ENCODE data around the gene ADD1. TPM values are rescaled to one million over a fixed set of nuclear protein-coding genes. Genes with fewer than 3 reads are reported as not detected.

The ADD1 gene
- total RNA-seq, 5 donors from 2014 or later (not counting 1 experiment from before 2014, with no cell fraction given), result 241 to 274 (median 256) TPM

DNA sequence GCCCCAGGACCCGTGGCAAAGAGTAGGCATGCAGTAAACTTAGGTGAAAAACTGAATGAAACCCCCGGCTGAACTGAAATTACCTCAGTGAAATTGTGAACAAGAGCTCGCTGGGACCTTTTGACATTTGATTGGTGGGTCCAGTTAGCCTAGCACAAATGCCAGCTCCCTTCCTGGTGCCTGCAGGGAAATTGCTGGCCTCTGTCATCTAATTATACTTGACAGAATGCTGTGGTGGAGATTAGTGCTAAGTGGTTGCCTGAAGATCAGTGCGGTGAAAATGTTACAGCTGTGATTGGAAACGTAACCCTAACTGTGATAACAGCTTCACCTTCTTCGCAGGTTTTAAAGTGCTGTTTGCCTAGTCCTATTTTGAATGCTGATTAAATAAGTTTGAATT lies 43.0 kb downstream of the ADD1 start:
- WGBS (ENCODE audit: insufficient coverage), result 95% methylated on average over 5 of the region's 6 CpGs
- POLR2A ChIA-PET, result interaction anchor here in 1 of 2 donors (0.8 kb wide), 1 partner anchor 168 kb away, joined by 3 read pairs; no protein-coding TSS in a partner anchor
- no peaks in the 10 kb centered on the region for H3K27me3 Mint-ChIP-seq
- no peak overlapping the region for H3K4me3 ChIP-seq (ENCODE audit: control insufficient read depth in 1 of 2, extremely low read depth in 1 of 2, low read length in 1 of 2)
- H3K4me1 ChIP-seq (ENCODE audit: control insufficient read depth in 1 of 2, extremely low read depth in 1 of 2, insufficient read depth in 2 of 2, low read length in 2 of 2), result no peaks in the 10 kb centered on the region
- no peaks in the 10 kb centered on the region for H3K9me3 ChIP-seq
- H3K27ac Mint-ChIP-seq, result peak overlapping the region in 1 of 2 donors; percentile 58
- H3K4me3 Mint-ChIP-seq, result no peak overlapping the region
- H3K27me3 ChIP-seq (replicated peaks in 1 of 2; ENCODE audit: control insufficient read depth in 2 of 2, extremely low read depth in 1 of 2, insufficient read depth in 2 of 2, low read length in 1 of 2), result no peaks in the 10 kb centered on the region
- H3K36me3 Mint-ChIP-seq, result peaks cover 44% of the 10 kb centered on the region
- no peak for DNase-seq
- ATAC-seq (replicated peaks in 1 of 4), result no peak
- CTCF ChIA-PET, result no interaction called here
- peaks cover 5 to 17% (median 17%) of the 10 kb centered on the region in 3 donors for H3K4me1 Mint-ChIP-seq
- H3K27ac ChIP-seq (ENCODE audit: low read length), result no peak overlapping the region
- H3K9me3 Mint-ChIP-seq, result no peaks in the 10 kb centered on the region
- H3K36me3 ChIP-seq (ENCODE audit: control insufficient read depth in 2 of 2, extremely low read depth in 1 of 2, insufficient read depth in 1 of 2, low read length in 1 of 2), result peaks cover 11 to 52% of the 10 kb centered on the region in 2 donors

DNA sequence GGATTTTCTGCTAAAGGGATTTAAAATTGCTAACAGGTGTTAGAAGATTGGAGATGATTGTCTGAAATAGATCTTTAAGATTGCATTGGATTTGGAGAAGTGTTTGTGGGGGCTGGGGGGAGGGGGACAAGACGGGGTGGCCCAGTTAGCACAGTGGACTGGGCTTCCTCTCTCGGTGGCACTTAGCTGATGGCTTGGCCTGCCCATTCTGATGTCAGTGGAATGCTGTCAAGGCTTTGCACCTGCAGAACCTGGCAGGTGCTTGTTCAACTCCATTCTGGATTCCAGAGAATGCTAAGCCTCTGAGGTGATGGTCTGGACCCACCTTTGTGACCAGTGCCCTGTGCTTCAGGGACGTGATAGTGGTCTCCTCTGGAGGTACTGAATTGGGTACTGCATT lies 43.7 kb downstream of the ADD1 start:
- peaks cover 11 to 52% of the 10 kb centered on the region in 2 donors for H3K36me3 ChIP-seq (ENCODE audit: control insufficient read depth in 2 of 2, extremely low read depth in 1 of 2, insufficient read depth in 1 of 2, low read length in 1 of 2)
- no peaks in the 10 kb centered on the region for H3K27me3 ChIP-seq (replicated peaks in 1 of 2; ENCODE audit: control insufficient read depth in 2 of 2, extremely low read depth in 1 of 2, insufficient read depth in 2 of 2, low read length in 1 of 2)
- H3K4me1 ChIP-seq (ENCODE audit: control insufficient read depth in 1 of 2, extremely low read depth in 1 of 2, insufficient read depth in 2 of 2, low read length in 2 of 2), result no peaks in the 10 kb centered on the region
- H3K27me3 Mint-ChIP-seq, result no peaks in the 10 kb centered on the region
- POLR2A ChIA-PET, result no interaction called here
- no peak overlapping the region for H3K4me3 ChIP-seq (ENCODE audit: control insufficient read depth in 1 of 2, extremely low read depth in 1 of 2, low read length in 1 of 2)
- H3K27ac Mint-ChIP-seq, result no peak overlapping the region
- H3K4me3 Mint-ChIP-seq, result no peak overlapping the region
- DNase-seq, result no peak
- no peak overlapping the region for H3K27ac ChIP-seq (ENCODE audit: low read length)
- no peaks in the 10 kb centered on the region for H3K9me3 ChIP-seq
- H3K9me3 Mint-ChIP-seq, result no peaks in the 10 kb centered on the region
- H3K36me3 Mint-ChIP-seq, result peaks cover 44% of the 10 kb centered on the region
- peaks cover 5 to 17% (median 17%) of the 10 kb centered on the region in 3 donors for H3K4me1 Mint-ChIP-seq
- CTCF ChIA-PET, result no interaction called here
- WGBS (ENCODE audit: insufficient coverage), result 91% methylated on average over 1 of the region's 3 CpGs
- no peak for ATAC-seq (replicated peaks in 1 of 4)

DNA sequence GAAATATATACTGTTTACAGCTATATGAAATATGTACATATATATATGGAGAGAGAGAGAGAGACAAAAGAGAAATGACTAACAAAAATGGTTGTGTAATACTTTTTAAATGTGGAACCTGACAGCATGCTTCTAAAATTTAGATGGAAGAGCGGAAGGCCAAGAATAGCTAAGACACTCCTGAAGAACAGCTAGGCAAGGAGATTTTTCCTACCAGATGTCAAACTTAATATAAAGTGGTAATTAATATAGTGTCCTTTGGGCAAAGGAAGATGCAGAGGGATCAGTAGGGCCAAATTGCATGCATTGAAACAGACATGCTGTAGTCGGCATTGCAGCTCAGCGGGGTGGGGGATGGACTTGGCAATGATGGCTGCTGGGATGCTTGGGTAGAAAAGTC lies 45.2 kb downstream of the ADD1 start:
- WGBS (ENCODE audit: insufficient coverage), result no CpG with 5 or more reads among the region's 3 CpGs
- peaks cover 5 to 17% (median 15%) of the 10 kb centered on the region in 3 donors for H3K4me1 Mint-ChIP-seq
- Histone ChIP-seq H3K9me3 (no peaks in the 10 kb centered on the region), H3K27ac (ENCODE audit: low read length) (no peak overlapping the region), H3K27me3 (replicated peaks in 1 of 2; ENCODE audit: control insufficient read depth in 2 of 2, extremely low read depth in 1 of 2, insufficient read depth in 2 of 2, low read length in 1 of 2) (no peaks in the 10 kb centered on the region), H3K36me3 (ENCODE audit: control insufficient read depth in 2 of 2, extremely low read depth in 1 of 2, insufficient read depth in 1 of 2, low read length in 1 of 2) (peaks cover 11 to 50% of the 10 kb centered on the region in 2 donors), H3K4me1 (ENCODE audit: control insufficient read depth in 1 of 2, extremely low read depth in 1 of 2, insufficient read depth in 2 of 2, low read length in 2 of 2) (no peaks in the 10 kb centered on the region), H3K4me3 (ENCODE audit: control insufficient read depth in 1 of 2, extremely low read depth in 1 of 2, low read length in 1 of 2) (no peak overlapping the region)
- no peaks in the 10 kb centered on the region for H3K27me3 Mint-ChIP-seq
- no peak overlapping the region for H3K4me3 Mint-ChIP-seq
- no peaks in the 10 kb centered on the region for H3K9me3 Mint-ChIP-seq
- CTCF ChIA-PET, result no interaction called here
- ATAC-seq (replicated peaks in 1 of 4), result no peak
- POLR2A ChIA-PET, result no interaction called here
- peaks cover 42% of the 10 kb centered on the region for H3K36me3 Mint-ChIP-seq
- H3K27ac Mint-ChIP-seq, result no peak overlapping the region
- DNase-seq, result no peak

DNA sequence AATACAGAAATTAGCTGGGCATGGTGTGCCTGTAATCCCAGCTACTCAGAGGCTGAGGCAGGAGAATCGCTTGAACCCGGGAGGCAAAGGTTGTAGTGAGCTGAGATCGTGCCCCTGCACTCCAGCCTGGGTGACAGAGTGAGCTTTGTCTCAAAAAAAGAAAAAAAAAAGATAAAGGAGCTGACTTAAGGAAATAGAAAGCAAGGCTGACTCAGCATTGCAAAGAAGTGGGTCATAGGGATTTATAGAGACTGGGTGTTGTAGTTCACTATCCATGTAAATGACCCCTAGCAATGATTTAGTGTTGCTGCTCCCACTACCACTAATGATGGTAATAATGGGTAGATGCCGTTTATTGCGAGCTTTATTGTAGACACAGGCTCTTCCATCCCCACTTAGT lies 47.6 kb downstream of the ADD1 start:
- Histone ChIP-seq H3K27ac (ENCODE audit: low read length) (no peak overlapping the region), H3K9me3 (no peaks in the 10 kb centered on the region), H3K36me3 (ENCODE audit: control insufficient read depth in 2 of 2, extremely low read depth in 1 of 2, insufficient read depth in 1 of 2, low read length in 1 of 2) (peaks cover 10 to 54% of the 10 kb centered on the region in 2 donors), H3K4me3 (ENCODE audit: control insufficient read depth in 1 of 2, extremely low read depth in 1 of 2, low read length in 1 of 2) (no peak overlapping the region), H3K27me3 (replicated peaks in 1 of 2; ENCODE audit: control insufficient read depth in 2 of 2, extremely low read depth in 1 of 2, insufficient read depth in 2 of 2, low read length in 1 of 2) (no peaks in the 10 kb centered on the region), H3K4me1 (ENCODE audit: control insufficient read depth in 1 of 2, extremely low read depth in 1 of 2, insufficient read depth in 2 of 2, low read length in 2 of 2) (no peaks in the 10 kb centered on the region)
- Mint-ChIP-seq H3K9me3 (no peaks in the 10 kb centered on the region), H3K27me3 (no peaks in the 10 kb centered on the region), H3K27ac (peak overlapping the region; percentile 58 to 86), H3K4me3 (no peak overlapping the region), H3K4me1 (peaks cover 0 to 3% (median 3%) of the 10 kb centered on the region in 3 donors), H3K36me3 (peaks cover 40% of the 10 kb centered on the region)
- WGBS (ENCODE audit: insufficient coverage), result 97% methylated on average over 3 of the region's 5 CpGs
- POLR2A ChIA-PET, result no interaction called here
- DNase-seq, result no peak
- CTCF ChIA-PET, result no interaction called here
- ATAC-seq (replicated peaks in 1 of 4), result no peak

DNA sequence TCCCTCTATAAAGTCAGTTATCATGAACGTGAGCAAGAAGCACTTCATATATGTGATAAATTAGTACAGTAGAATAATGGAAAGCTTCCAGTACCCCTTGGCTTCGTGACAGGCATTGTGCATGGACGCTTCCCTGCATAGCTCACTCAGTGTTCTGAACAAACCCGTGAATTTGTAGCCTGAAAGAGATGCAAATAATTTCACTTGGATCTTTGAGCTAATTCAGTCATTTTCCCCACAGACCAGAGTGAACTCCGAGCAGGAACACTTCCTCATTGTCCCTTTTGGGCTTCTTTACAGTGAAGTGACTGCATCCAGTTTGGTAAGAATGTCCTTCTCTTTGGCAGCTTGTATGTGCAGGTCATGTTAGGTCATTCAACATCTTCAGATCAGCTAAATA lies 50.1 kb downstream of the ADD1 start:
- H3K27ac ChIP-seq (ENCODE audit: low read length), result no peak overlapping the region
- Mint-ChIP-seq H3K9me3 (no peaks in the 10 kb centered on the region), H3K36me3 (peaks cover 36% of the 10 kb centered on the region), H3K4me3 (no peak overlapping the region), H3K4me1 (no peaks in the 10 kb centered on the region), H3K27ac (no peak overlapping the region), H3K27me3 (no peaks in the 10 kb centered on the region)
- H3K9me3 ChIP-seq, result no peaks in the 10 kb centered on the region
- no peaks in the 10 kb centered on the region for H3K4me1 ChIP-seq (ENCODE audit: control insufficient read depth in 1 of 2, extremely low read depth in 1 of 2, insufficient read depth in 2 of 2, low read length in 2 of 2)
- H3K4me3 ChIP-seq (ENCODE audit: control insufficient read depth in 1 of 2, extremely low read depth in 1 of 2, low read length in 1 of 2), result no peak overlapping the region
- ChIA-PET CTCF (interaction anchor here in 1 of 2 donors (0.8 kb wide), 1 partner anchor 13 kb away, joined by 3 read pairs; no protein-coding TSS in a partner anchor), POLR2A (no interaction called here)
- no CpG with 5 or more reads among the region's 5 CpGs for WGBS (ENCODE audit: insufficient coverage)
- no peaks in the 10 kb centered on the region for H3K27me3 ChIP-seq (replicated peaks in 1 of 2; ENCODE audit: control insufficient read depth in 2 of 2, extremely low read depth in 1 of 2, insufficient read depth in 2 of 2, low read length in 1 of 2)
- ATAC-seq (replicated peaks in 1 of 4) (no peak), DNase-seq (no peak)
- peaks cover 5 to 61% of the 10 kb centered on the region in 2 donors for H3K36me3 ChIP-seq (ENCODE audit: control insufficient read depth in 2 of 2, extremely low read depth in 1 of 2, insufficient read depth in 1 of 2, low read length in 1 of 2)

DNA sequence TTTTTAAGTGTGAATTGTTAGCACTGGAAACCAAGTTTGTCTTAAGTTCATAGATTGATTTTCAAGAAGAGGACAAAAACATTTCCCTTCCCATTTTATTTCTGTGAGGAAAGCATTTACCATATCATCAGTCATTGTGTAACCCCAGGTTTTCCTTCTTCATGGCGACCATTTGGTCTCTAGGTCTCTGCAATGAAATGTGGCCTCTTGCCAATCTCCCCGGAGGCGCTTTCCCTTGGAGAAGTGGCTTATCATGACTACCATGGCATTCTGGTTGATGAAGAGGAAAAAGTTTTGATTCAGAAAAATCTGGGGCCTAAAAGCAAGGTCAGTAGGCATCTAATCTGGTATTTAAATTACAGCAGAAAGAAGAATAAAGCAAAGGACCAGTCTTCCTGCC lies 54.4 kb downstream of the ADD1 start:
- Histone ChIP-seq H3K4me1 (ENCODE audit: control insufficient read depth in 1 of 2, extremely low read depth in 1 of 2, insufficient read depth in 2 of 2, low read length in 2 of 2) (no peaks in the 10 kb centered on the region), H3K4me3 (ENCODE audit: control insufficient read depth in 1 of 2, extremely low read depth in 1 of 2, low read length in 1 of 2) (no peak overlapping the region), H3K9me3 (no peaks in the 10 kb centered on the region), H3K36me3 (ENCODE audit: control insufficient read depth in 2 of 2, extremely low read depth in 1 of 2, insufficient read depth in 1 of 2, low read length in 1 of 2) (peaks cover 8 to 86% of the 10 kb centered on the region in 2 donors), H3K27ac (ENCODE audit: low read length) (no peak overlapping the region), H3K27me3 (replicated peaks in 1 of 2; ENCODE audit: control insufficient read depth in 2 of 2, extremely low read depth in 1 of 2, insufficient read depth in 2 of 2, low read length in 1 of 2) (no peaks in the 10 kb centered on the region)
- H3K36me3 Mint-ChIP-seq, result peaks cover 56% of the 10 kb centered on the region
- H3K4me1 Mint-ChIP-seq, result no peaks in the 10 kb centered on the region
- H3K4me3 Mint-ChIP-seq, result no peak overlapping the region
- no peak for DNase-seq
- WGBS (ENCODE audit: insufficient coverage), result no CpG with 5 or more reads among the region's 3 CpGs
- POLR2A ChIA-PET, result no interaction called here
- no peaks in the 10 kb centered on the region for H3K9me3 Mint-ChIP-seq
- no peak for ATAC-seq (replicated peaks in 1 of 4)
- CTCF ChIA-PET, result no interaction called here
- no peaks in the 10 kb centered on the region for H3K27me3 Mint-ChIP-seq
- no peak overlapping the region for H3K27ac Mint-ChIP-seq

DNA sequence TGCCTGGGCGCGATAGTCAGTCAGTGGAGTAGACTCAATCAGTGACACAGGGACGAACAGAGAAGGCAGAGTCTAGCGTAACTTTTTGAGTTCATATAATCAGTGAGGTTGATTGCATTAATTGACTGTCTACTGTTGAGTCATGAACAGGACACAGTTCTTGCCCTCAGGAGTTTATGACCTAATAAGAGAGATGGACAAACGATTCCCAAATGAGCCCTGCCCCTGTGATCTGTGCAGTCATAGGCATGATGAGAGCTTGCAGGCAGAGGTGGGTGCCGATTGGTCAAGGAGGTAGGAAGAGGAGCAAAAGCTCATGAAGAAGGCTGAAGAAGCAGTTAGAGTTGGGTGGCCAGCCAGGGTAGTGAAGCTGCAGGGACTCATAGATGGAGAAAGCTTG lies 57.1 kb downstream of the ADD1 start:
- CTCF ChIA-PET, result no interaction called here
- Mint-ChIP-seq H3K9me3 (no peaks in the 10 kb centered on the region), H3K4me3 (no peak overlapping the region), H3K27me3 (no peaks in the 10 kb centered on the region), H3K27ac (peak overlapping the region; percentile 19 to 82), H3K36me3 (peaks cover 58% of the 10 kb centered on the region), H3K4me1 (peaks cover 4 to 7% (median 5%) of the 10 kb centered on the region in 3 donors)
- no peak overlapping the region for H3K27ac ChIP-seq (ENCODE audit: low read length)
- H3K4me1 ChIP-seq (ENCODE audit: control insufficient read depth in 1 of 2, extremely low read depth in 1 of 2, insufficient read depth in 2 of 2, low read length in 2 of 2), result no peaks in the 10 kb centered on the region
- no peaks in the 10 kb centered on the region for H3K27me3 ChIP-seq (replicated peaks in 1 of 2; ENCODE audit: control insufficient read depth in 2 of 2, extremely low read depth in 1 of 2, insufficient read depth in 2 of 2, low read length in 1 of 2)
- DNase-seq (no peak), ATAC-seq (replicated peaks in 1 of 4) (no peak)
- peaks cover 9 to 83% of the 10 kb centered on the region in 2 donors for H3K36me3 ChIP-seq (ENCODE audit: control insufficient read depth in 2 of 2, extremely low read depth in 1 of 2, insufficient read depth in 1 of 2, low read length in 1 of 2)
- POLR2A ChIA-PET, result no interaction called here
- 97% methylated on average over 5 of the region's 6 CpGs for WGBS (ENCODE audit: insufficient coverage)
- no peak overlapping the region for H3K4me3 ChIP-seq (ENCODE audit: control insufficient read depth in 1 of 2, extremely low read depth in 1 of 2, low read length in 1 of 2)
- no peaks in the 10 kb centered on the region for H3K9me3 ChIP-seq
